Cardiac muscle cell (in vitro differentiated cells and primary cell): ENCODE results near the gene BIN1. TPM values are rescaled to one million over a fixed set of nuclear protein-coding genes. Genes with fewer than 3 reads are reported as not detected.

Experiments used
- DNase-seq, 2 donors: peaks; one replicate each; pipeline versions ENCODE4 v3.0.0 to v3.0.0-alpha.2; 2010 to 2017; ENCODE audit warnings: low read depth in 1 of 2, low spot score in 1 of 2
- H3K27ac ChIP-seq: fragments of 200-600 bp; sonication (generic); 2 replicates; pipeline ENCODE4 v1.5.1; 2016
- H3K27me3 ChIP-seq: fragments of 200-600 bp; sonication (generic); 2 replicates; pipeline ENCODE4 v1.6.0; 2016; ENCODE audit warnings: control low read depth
- H3K36me3 ChIP-seq: fragments of 200-600 bp; sonication (generic); 2 replicates; pipeline ENCODE4 v1.5.1; 2016; ENCODE audit warnings: control low read depth
- H3K4me1 ChIP-seq: fragments of 200-600 bp; sonication (generic); 2 replicates; pipeline ENCODE4 v1.8.1; 2017; ENCODE audit warnings: low read depth, mild to moderate bottlenecking, mixed run types
- H3K4me3 ChIP-seq: fragments of 200-600 bp; sonication (generic); 2 replicates; pipeline ENCODE4 v1.5.1; 2016; ENCODE audit warnings: mild to moderate bottlenecking
- H3K9me3 ChIP-seq: fragments of 200-600 bp; sonication (generic); 2 replicates; pipeline ENCODE4 v1.5.1; 2017; ENCODE audit warnings: low read depth, mild to moderate bottlenecking, control low read depth
- polyA plus RNA-seq: library from polyadenylated mRNA; unstranded; fragments of >200 nt; fragmentation: Nextera tagmentation; extraction: Ambion mirVana; gene quantifications from 2 replicates; pipeline ENCODE4 v1.2.1, GENCODE V29; 2016
- total RNA-seq: library from RNA; depleted of rRNA; stranded (reverse); fragments of >200 nt; gene quantifications from 2 replicates; pipeline ENCODE4 v1.2.3, GENCODE V29; 2016
- TF ChIP-seq, protein P1 (sequence below): IDR thresholded peaks from 2 replicates; pipeline ENCODE4 v1.5.1; 2012; ENCODE audit warnings: low read depth, mild to moderate bottlenecking, low read length

BIN1 gene
- total and polyA plus RNA-seq, 2 experiments from 2014 or later, result 44.7 to 94.9 TPM

DNA sequence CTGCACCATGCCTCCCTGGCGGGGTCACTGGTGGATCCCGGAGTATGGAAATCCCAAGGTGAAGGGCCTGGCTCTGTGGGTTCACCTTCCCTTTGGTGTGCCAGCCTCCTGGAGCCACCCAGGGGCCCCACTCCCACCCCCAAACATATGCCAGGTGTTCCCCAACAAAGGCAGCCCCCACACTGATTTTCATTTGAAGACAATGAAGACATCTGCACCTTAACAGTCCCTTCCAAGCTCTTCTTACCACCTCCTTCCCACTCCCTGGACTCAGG, 11.7 kb downstream of the BIN1 start:
- H3K36me3 ChIP-seq, result no peaks in the 10 kb centered on the region
- H3K4me1 ChIP-seq, result peaks cover 16% of the 10 kb centered on the region
- H3K9me3 ChIP-seq, result no peaks in the 10 kb centered on the region
- no peak for DNase-seq
- no peaks in the 10 kb centered on the region for H3K27me3 ChIP-seq
- TF ChIP-seq, protein P1, sequence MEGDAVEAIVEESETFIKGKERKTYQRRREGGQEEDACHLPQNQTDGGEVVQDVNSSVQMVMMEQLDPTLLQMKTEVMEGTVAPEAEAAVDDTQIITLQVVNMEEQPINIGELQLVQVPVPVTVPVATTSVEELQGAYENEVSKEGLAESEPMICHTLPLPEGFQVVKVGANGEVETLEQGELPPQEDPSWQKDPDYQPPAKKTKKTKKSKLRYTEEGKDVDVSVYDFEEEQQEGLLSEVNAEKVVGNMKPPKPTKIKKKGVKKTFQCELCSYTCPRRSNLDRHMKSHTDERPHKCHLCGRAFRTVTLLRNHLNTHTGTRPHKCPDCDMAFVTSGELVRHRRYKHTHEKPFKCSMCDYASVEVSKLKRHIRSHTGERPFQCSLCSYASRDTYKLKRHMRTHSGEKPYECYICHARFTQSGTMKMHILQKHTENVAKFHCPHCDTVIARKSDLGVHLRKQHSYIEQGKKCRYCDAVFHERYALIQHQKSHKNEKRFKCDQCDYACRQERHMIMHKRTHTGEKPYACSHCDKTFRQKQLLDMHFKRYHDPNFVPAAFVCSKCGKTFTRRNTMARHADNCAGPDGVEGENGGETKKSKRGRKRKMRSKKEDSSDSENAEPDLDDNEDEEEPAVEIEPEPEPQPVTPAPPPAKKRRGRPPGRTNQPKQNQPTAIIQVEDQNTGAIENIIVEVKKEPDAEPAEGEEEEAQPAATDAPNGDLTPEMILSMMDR, result no peak
- H3K27ac ChIP-seq, result no peak overlapping the region
- H3K4me3 ChIP-seq, result no peak overlapping the region

DNA sequence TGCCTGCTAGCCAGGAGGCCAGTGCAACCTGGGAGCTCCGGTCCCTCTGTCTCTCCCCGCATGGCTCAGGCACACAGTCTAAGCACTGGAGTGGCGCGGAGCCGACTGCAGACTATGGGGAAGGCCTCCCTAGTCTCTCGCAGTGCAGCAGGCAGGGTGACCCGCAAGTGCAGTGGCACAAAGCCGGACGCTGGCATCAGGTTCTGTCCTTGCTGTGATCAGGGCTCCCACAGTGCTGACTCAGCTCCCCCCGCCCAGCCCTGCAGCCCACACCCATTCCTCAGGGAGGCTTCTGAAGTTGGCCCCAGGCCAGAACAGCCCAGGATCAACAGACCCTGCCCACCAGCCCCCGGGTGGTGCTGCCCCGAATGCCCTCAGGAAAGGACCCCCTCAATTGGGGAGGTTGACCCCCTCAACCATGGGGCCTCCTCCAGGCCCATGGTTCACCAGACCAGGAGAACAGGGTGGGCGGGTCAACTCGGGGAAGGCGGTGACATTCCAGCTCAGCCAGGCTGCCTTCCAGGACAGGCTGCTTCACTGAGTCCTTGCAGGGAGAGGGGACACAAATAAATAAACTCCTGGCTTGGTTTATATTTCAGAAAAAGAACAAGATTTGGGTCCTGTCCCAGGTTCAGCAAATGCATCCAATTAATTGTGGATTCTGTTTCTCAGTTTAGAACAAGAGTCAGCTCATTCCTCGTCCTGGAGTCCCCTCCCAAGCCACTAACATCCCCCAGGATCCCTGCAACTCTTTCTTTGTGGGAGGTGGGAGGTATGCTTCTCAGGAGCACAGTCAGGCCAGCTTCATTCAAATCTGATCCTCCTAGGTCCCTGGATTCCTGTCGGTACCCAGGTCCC, 12.2 kb downstream of the BIN1 start:
- TF ChIP-seq, protein P1, result no peak
- H3K9me3 ChIP-seq, result no peaks in the 10 kb centered on the region
- no peak overlapping the region for H3K27ac ChIP-seq
- H3K4me3 ChIP-seq, result no peak overlapping the region
- H3K27me3 ChIP-seq, result no peaks in the 10 kb centered on the region
- peaks cover 16% of the 10 kb centered on the region for H3K4me1 ChIP-seq
- no peaks in the 10 kb centered on the region for H3K36me3 ChIP-seq
- peak in 1 of 2 donors; percentile 48 for DNase-seq

GRCh38 chr2:127093648-127094210, 13.2 kb downstream of the BIN1 start:
- Histone ChIP-seq H3K27ac (no peak overlapping the region), H3K27me3 (no peaks in the 10 kb centered on the region), H3K4me1 (peaks cover 16% of the 10 kb centered on the region), H3K36me3 (no peaks in the 10 kb centered on the region), H3K4me3 (no peak overlapping the region), H3K9me3 (no peaks in the 10 kb centered on the region)
- DNase-seq, result no peak
- TF ChIP-seq, protein P1, result no peak

GRCh38 chr2:127092901-127093516, 13.9 kb downstream of the BIN1 start:
- H3K9me3 ChIP-seq, result no peaks in the 10 kb centered on the region
- H3K4me3 ChIP-seq, result no peak overlapping the region
- H3K4me1 ChIP-seq, result peaks cover 16% of the 10 kb centered on the region
- DNase-seq, result no peak
- H3K36me3 ChIP-seq, result no peaks in the 10 kb centered on the region
- TF ChIP-seq, protein P1, result no peak
- no peaks in the 10 kb centered on the region for H3K27me3 ChIP-seq
- no peak overlapping the region for H3K27ac ChIP-seq

- DNase-seq, result no peak
- Histone ChIP-seq H3K4me3 (no peak overlapping the region), H3K4me1 (peaks cover 23% of the 10 kb centered on the region), H3K36me3 (no peaks in the 10 kb centered on the region), H3K27me3 (no peaks in the 10 kb centered on the region), H3K27ac (no peak overlapping the region), H3K9me3 (no peaks in the 10 kb centered on the region)
- TF ChIP-seq, protein P1, result no peak
Observed at GRCh38 chr2:127092306-127092705, 14.6 kb downstream of the BIN1 start.
